ENCODE data around the gene CCDC38. TPM values are rescaled to one million over a fixed set of nuclear protein-coding genes. Genes with fewer than 3 reads are reported as not detected.

Gene CCDC38
- total and polyA plus RNA-seq, 2 experiments from 2014 or later = not detected

GRCh38 chr12:95836185-95836609 lies 106.2 kb downstream of the CCDC38 start:
- no peaks in the 10 kb centered on the region for H3K9me2 ChIP-seq (replicated peaks; ENCODE audit: insufficient read depth)
- H3K4me3 ChIP-seq = no peak overlapping the region
- H3K4me1 ChIP-seq (ENCODE audit: insufficient read depth) = peaks cover 2% of the 10 kb centered on the region
- H3K36me3 ChIP-seq (replicated peaks; ENCODE audit: insufficient read depth, low read depth) = no peaks in the 10 kb centered on the region
- no peaks in the 10 kb centered on the region for H3K9me3 ChIP-seq (ENCODE audit: low read depth)
- TF ChIP-seq, protein P1, sequence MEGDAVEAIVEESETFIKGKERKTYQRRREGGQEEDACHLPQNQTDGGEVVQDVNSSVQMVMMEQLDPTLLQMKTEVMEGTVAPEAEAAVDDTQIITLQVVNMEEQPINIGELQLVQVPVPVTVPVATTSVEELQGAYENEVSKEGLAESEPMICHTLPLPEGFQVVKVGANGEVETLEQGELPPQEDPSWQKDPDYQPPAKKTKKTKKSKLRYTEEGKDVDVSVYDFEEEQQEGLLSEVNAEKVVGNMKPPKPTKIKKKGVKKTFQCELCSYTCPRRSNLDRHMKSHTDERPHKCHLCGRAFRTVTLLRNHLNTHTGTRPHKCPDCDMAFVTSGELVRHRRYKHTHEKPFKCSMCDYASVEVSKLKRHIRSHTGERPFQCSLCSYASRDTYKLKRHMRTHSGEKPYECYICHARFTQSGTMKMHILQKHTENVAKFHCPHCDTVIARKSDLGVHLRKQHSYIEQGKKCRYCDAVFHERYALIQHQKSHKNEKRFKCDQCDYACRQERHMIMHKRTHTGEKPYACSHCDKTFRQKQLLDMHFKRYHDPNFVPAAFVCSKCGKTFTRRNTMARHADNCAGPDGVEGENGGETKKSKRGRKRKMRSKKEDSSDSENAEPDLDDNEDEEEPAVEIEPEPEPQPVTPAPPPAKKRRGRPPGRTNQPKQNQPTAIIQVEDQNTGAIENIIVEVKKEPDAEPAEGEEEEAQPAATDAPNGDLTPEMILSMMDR (IDR thresholded peaks at IDR 0.05; ENCODE audit: poor library complexity) = no peak
- no peak for TF ChIP-seq EZH2 (IDR thresholded peaks at IDR 0.05; ENCODE audit: borderline replicate concordance)
- no peak for TF ChIP-seq EZH2phosphoT487 (IDR thresholded peaks at IDR 0.05; ENCODE audit: low read depth, severe bottlenecking, unreplicated experiment)
- H2AFZ ChIP-seq = no peak overlapping the region
- no peak for DNase-seq (ENCODE audit: low spot score)
- no peaks in the 10 kb centered on the region for H3K27me3 ChIP-seq
- no peaks in the 10 kb centered on the region for H4K20me1 ChIP-seq (ENCODE audit: insufficient read depth, poor library complexity, severe bottlenecking)
- H3K27ac ChIP-seq = no peak overlapping the region
- 28% methylated on average over 3 of the region's 3 CpGs for WGBS (ENCODE audit: low lambda C conversion rate, missing lambda C conversion rate)
- H3K4me2 ChIP-seq = no peak overlapping the region
- no peaks in the 10 kb centered on the region for H3K79me2 ChIP-seq

GRCh38 chr12:95834572-95834971 lies 107.8 kb downstream of the CCDC38 start:
- no peak overlapping the region for H2AFZ ChIP-seq
- 90% methylated on average over 1 of the region's 1 CpG for WGBS (ENCODE audit: low lambda C conversion rate, missing lambda C conversion rate)
- H4K20me1 ChIP-seq (ENCODE audit: insufficient read depth, poor library complexity, severe bottlenecking) = no peaks in the 10 kb centered on the region
- no peak for DNase-seq (ENCODE audit: low spot score)
- H3K4me2 ChIP-seq = no peak overlapping the region
- H3K27me3 ChIP-seq = no peaks in the 10 kb centered on the region
- no peaks in the 10 kb centered on the region for H3K9me2 ChIP-seq (replicated peaks; ENCODE audit: insufficient read depth)
- H3K9me3 ChIP-seq (ENCODE audit: low read depth) = no peaks in the 10 kb centered on the region
- no peak for TF ChIP-seq EZH2phosphoT487 (IDR thresholded peaks at IDR 0.05; ENCODE audit: low read depth, severe bottlenecking, unreplicated experiment)
- TF ChIP-seq, protein P1 (IDR thresholded peaks at IDR 0.05; ENCODE audit: poor library complexity) = no peak
- TF ChIP-seq EZH2 (IDR thresholded peaks at IDR 0.05; ENCODE audit: borderline replicate concordance) = no peak
- H3K79me2 ChIP-seq = no peaks in the 10 kb centered on the region
- H3K36me3 ChIP-seq (replicated peaks; ENCODE audit: insufficient read depth, low read depth) = no peaks in the 10 kb centered on the region
- H3K4me1 ChIP-seq (ENCODE audit: insufficient read depth) = peaks cover 2% of the 10 kb centered on the region
- no peak overlapping the region for H3K27ac ChIP-seq
- H3K4me3 ChIP-seq = no peak overlapping the region

DNA sequence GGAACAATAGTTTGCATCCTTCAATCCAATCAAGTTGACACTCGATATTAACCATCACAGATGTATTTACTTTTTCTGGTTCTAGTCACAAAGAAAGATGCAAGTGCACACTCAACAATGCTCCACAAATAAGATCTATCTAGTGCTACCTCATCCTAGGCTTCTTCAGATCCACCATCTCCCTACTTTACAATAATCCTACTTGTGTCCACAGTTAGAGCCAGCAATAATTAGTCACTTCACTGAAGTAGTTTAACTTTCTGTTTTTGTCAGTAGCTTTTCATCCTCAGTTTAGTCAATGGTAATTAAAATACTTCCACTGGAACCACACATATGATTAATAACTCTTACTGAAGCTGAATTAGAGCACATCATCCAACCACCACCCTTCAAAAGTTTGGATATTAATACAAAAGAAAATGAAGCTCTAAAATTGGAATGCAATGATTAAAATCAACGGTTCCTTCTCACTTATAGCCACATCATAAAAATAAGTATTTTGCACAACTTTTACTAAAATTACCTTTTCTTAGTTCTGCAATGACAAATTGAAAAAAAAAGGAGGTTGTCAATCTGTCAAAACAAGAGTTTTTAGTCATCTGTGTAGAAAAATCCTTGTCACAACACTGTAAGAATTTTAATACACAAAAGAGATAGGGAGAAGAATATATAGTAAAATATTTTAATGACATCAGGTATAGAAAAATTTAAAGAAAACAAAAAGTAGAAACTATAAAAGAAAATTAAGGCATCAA lies 111.9 kb downstream of the CCDC38 start:
- DNase-seq (ENCODE audit: low spot score) = no peak
- WGBS (ENCODE audit: low lambda C conversion rate, missing lambda C conversion rate) = 88% methylated on average over 2 of the region's 2 CpGs
- no peaks in the 10 kb centered on the region for H3K36me3 ChIP-seq (replicated peaks; ENCODE audit: insufficient read depth, low read depth)
- no peak overlapping the region for H3K4me3 ChIP-seq
- no peaks in the 10 kb centered on the region for H3K9me3 ChIP-seq (ENCODE audit: low read depth)
- H3K79me2 ChIP-seq = no peaks in the 10 kb centered on the region
- TF ChIP-seq EZH2phosphoT487 (IDR thresholded peaks at IDR 0.05; ENCODE audit: low read depth, severe bottlenecking, unreplicated experiment) = no peak
- TF ChIP-seq EZH2 (IDR thresholded peaks at IDR 0.05; ENCODE audit: borderline replicate concordance) = no peak
- TF ChIP-seq, protein P1 (IDR thresholded peaks at IDR 0.05; ENCODE audit: poor library complexity) = no peak
- H3K4me1 ChIP-seq (ENCODE audit: insufficient read depth) = no peaks in the 10 kb centered on the region
- H3K9me2 ChIP-seq (replicated peaks; ENCODE audit: insufficient read depth) = no peaks in the 10 kb centered on the region
- H2AFZ ChIP-seq = no peak overlapping the region
- no peak overlapping the region for H3K4me2 ChIP-seq
- no peak overlapping the region for H3K27ac ChIP-seq
- H3K27me3 ChIP-seq = no peaks in the 10 kb centered on the region
- no peaks in the 10 kb centered on the region for H4K20me1 ChIP-seq (ENCODE audit: insufficient read depth, poor library complexity, severe bottlenecking)

Data from hepatocyte (in vitro differentiated cells).